HEK293T (cell line): Measurements from ENCODE around the gene FANCE.
"Not testable (repeated sequence)": the region's sequence is repeated elsewhere in the genome, so short reads cannot be mapped to it uniquely, and the experiment has no call there.

Experiments used
- CTCF ChIA-PET: fragments of 350-600 bp; formaldehyde crosslinking; extraction: SDS; loops from one replicate; lab custom pipeline; 2021; ENCODE audit warnings: antibody characterized with exemption, inconsistent platforms; lab: Yijun Ruan, JAX
- POLR2A ChIA-PET: fragments of 350-600 bp; formaldehyde crosslinking; extraction: SDS; loops from one replicate; lab custom pipeline; 2020; ENCODE audit warnings: antibody characterized with exemption, inconsistent platforms; lab: Yijun Ruan, JAX
- DNase-seq: peaks from one replicate; pipeline ENCODE4 v3.0.0; 2012; ENCODE audit warnings: mixed read lengths; ENCODE audit errors: extremely low spot score
- ARNT ChIP-seq: fragments of 450-650 bp; IDR thresholded peaks from 2 replicates; pipeline ENCODE4 v1.6.1; 2017; ENCODE audit warnings: mild to moderate bottlenecking
- BHLHE40 ChIP-seq: fragments of 450-650 bp; IDR thresholded peaks from 2 replicates; pipeline ENCODE4 v1.6.1; 2016; ENCODE audit warnings: mild to moderate bottlenecking, moderate library complexity, borderline replicate concordance
- CTBP1 ChIP-seq: fragments of 450-650 bp; IDR thresholded peaks from 2 replicates; pipeline ENCODE4 v1.6.1; 2016; ENCODE audit warnings: borderline replicate concordance
- ELF4 ChIP-seq: fragments of 450-650 bp; IDR thresholded peaks from 2 replicates; pipeline ENCODE4 v1.6.1; 2017; ENCODE audit warnings: antibody characterized with exemption
- FOXA1 ChIP-seq: fragments of 450-650 bp; IDR thresholded peaks from 2 replicates; pipeline ENCODE4 v1.6.1; 2016; ENCODE audit warnings: mild to moderate bottlenecking
- FOXK2 ChIP-seq: fragments of 450-650 bp; IDR thresholded peaks from 2 replicates; pipeline ENCODE4 v1.6.1; 2016; ENCODE audit warnings: mild to moderate bottlenecking
- FOXM1 ChIP-seq: fragments of 450-650 bp; IDR thresholded peaks from 2 replicates; pipeline ENCODE4 v1.6.1; 2017; ENCODE audit warnings: mild to moderate bottlenecking, borderline replicate concordance
- L3MBTL2 ChIP-seq: fragments of 450-650 bp; conservative IDR thresholded peaks from 2 replicates; pipeline ENCODE4 v1.6.1; 2016; ENCODE audit warnings: mild to moderate bottlenecking
- LEF1 ChIP-seq: fragments of 450-650 bp; IDR thresholded peaks from 2 replicates; pipeline ENCODE4 v1.6.1; 2017; ENCODE audit warnings: mild to moderate bottlenecking, borderline replicate concordance
- NFRKB ChIP-seq: fragments of 450-650 bp; IDR thresholded peaks from 2 replicates; pipeline ENCODE4 v1.6.1; 2016; ENCODE audit warnings: mild to moderate bottlenecking, moderate library complexity
- SP1 ChIP-seq: fragments of 450-650 bp; IDR thresholded peaks from 2 replicates; pipeline ENCODE4 v1.6.1; 2017
- TARDBP ChIP-seq: fragments of 450-650 bp; IDR thresholded peaks from 2 replicates; pipeline ENCODE4 v1.6.1; 2016
- ZNF384 ChIP-seq: fragments of 450-650 bp; IDR thresholded peaks from 2 replicates; pipeline ENCODE4 v1.6.1; 2016
- TF ChIP-seq, protein P1 (sequence below): fragments of 450-650 bp; IDR thresholded peaks from 2 replicates; pipeline ENCODE4 v1.6.1; 2016

Gene FANCE

DNA sequence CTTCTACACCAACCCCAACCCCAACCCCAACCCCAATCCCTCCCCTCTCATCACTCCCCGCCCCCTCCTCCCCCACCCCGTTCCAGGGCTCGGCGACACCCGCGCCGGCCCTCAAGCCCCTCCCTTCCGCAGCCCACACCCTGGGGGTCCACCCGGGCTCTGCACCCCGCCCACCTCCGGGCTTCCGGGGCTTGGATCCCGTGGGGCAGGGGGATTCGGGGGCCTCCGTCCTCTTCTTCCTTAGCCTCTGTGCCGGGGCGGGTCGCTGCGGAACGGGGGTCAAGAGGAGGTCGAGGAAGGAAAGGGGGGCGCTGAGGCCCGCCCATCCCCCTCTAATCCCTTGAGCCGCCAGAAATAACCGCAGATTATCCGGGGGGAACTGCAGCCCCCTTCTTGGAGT lies 59.9 kb downstream of the FANCE start:
- no peak for DNase-seq
- TF ChIP-seq BHLHE40, result no peak
- ChIA-PET POLR2A (no interaction called here), CTCF (no interaction called here)

DNA sequence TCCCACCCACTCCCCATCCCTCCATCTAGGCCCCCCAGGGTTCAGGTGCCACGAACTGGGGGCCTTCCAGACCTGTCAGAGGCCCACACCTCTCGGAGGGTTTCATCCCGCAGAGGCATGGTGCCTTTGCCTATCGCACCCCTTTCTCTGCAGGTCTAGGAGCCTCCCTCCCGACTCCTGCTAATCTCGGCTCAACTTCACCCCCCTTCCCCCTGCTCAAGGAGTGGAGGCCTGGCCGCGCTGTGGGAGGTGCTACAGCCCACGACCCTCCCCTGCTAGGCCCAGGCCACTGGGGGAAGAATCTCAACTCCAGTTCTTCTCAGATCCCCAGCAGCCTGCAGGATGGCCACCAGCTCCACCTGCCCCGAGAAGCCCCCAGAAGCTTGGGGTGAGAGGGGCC lies 60.6 kb downstream of the FANCE start, which contains the start of gene TULP1:
Gene TULP1 (minus strand): TSS at position 157 of the 400 bp plus-strand sequence. CDS start 38 bp downstream, at position 119.
- ChIA-PET POLR2A (no interaction called here), CTCF (no interaction called here)
- DNase-seq, result no peak
- TF ChIP-seq TARDBP, result no peak

DNA sequence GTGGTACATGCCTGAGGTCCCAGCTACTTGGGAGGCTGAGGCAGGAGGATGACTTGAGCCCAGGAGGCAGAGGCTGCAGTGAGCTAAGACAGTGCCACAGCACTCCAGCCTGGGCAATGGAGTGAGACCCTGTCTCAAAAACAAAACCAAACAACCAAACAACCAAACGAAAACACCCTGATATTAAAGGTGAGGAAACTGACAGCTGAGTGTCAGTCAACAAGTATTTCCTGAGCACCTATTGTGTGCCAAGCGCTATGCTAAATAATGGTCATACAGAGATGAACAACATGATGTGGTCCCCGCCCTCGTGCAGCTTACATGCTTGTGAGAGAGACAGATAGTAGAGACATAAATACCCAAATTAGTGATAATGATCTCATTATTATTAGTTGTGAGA lies 62.4 kb downstream of the FANCE start:
- DNase-seq, result no peak
- CTCF ChIA-PET, result no interaction called here
- POLR2A ChIA-PET, result interaction anchor here (1.2 kb wide), 1 partner anchor 43 kb away, joined by 4 read pairs; no protein-coding TSS in a partner anchor
- TF ChIP-seq ZNF384 (no peak), SP1 (no peak), FOXA1 (no peak), CTBP1 (no peak), L3MBTL2 (no peak), TARDBP (no peak), BHLHE40 (no peak), NFRKB (no peak), ARNT (no peak), FOXM1 (no peak), LEF1 (no peak), ELF4 (no peak), FOXK2 (no peak)
- TF ChIP-seq, protein P1, sequence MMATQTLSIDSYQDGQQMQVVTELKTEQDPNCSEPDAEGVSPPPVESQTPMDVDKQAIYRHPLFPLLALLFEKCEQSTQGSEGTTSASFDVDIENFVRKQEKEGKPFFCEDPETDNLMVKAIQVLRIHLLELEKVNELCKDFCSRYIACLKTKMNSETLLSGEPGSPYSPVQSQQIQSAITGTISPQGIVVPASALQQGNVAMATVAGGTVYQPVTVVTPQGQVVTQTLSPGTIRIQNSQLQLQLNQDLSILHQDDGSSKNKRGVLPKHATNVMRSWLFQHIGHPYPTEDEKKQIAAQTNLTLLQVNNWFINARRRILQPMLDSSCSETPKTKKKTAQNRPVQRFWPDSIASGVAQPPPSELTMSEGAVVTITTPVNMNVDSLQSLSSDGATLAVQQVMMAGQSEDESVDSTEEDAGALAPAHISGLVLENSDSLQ, result no peak

DNA sequence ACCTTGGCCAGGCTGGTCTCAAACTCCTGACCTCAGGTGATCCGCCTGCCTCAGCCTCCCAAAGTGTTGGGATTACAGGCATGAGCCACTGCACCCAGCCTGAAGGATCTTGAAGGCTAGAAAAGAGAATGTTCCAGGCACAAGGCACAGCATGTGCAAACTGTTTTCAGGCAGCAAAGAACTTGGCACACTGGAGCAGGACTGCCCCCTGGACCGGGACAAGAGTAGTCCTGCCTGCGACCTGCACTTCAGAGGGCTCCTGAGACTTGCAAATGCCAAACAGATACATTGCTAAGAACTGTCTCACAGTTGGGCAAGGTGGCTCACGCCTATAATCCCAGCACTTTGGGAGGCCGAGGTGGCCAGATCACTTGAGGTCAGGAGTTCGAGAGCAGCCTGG lies 63.8 kb downstream of the FANCE start:
- CTCF ChIA-PET, DNase-seq: not testable (repeated sequence)
- POLR2A ChIA-PET, result interaction anchor here (1.3 kb wide), 1 partner anchor 43 kb away, joined by 4 read pairs; no protein-coding TSS in a partner anchor
